Measurements from ENCODE around the gene CNN3.

DNA sequence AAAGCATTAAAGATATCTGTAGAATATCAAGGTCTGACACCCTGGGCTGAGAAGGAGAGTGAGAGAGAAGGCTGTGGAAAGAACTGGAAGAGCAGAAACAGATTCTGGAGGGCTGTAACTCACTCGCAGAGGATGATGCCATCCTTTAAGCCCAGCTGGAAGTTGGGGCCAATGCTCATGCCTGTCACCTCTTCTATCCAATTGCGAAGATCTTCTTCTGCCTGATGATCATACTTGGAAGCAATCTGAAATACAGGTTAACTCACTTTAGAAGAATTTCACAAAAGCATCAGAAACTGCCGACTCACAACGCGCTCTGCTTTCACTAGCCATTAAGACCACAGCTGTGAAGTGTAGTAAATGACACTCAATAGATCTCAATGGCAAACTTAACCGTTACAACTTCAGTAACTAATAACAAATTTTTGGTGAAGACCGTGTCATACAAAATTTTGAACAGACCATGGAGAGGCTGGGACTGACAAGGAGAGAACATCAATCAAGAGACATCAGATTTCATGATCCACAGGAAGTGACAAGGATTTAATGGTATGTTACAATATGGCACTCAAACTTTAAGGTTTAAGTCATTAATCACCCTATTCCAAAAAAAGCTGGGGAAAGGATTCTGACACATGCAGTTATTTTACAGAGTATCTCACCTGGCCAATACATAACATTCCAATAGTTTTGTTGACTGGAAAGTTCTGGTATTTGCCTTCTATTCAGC lies 23.5 kb downstream of the CNN3 start:
- TF ChIP-seq RARB (CRISPR knock-in tag; IDR thresholded peaks at IDR 0.05) (no peak), ARNTL (CRISPR knock-in tag; IDR thresholded peaks at IDR 0.05; ENCODE audit: borderline replicate concordance, low read depth) (no peak), SNAI2 (CRISPR knock-in tag; IDR thresholded peaks at IDR 0.05) (no peak), TOX (CRISPR knock-in tag; IDR thresholded peaks at IDR 0.05; ENCODE audit: borderline replicate concordance) (no peak)

All from SK-N-SH treated with all-trans-retinoic acid at 6 μM for 48 hours (cell line).